Ecto neural progenitor cell (in vitro differentiated cells): ENCODE results near the gene AURKB.

Experiments used
- DNase-seq: peaks from one replicate; pipeline ENCODE4 v3.0.0-alpha.2; 2018; ENCODE audit warnings: low spot score

Gene AURKB

GRCh38 chr17:8161289-8162232 lies 48.8 kb downstream of the AURKB start:
- no peak for DNase-seq

DNA sequence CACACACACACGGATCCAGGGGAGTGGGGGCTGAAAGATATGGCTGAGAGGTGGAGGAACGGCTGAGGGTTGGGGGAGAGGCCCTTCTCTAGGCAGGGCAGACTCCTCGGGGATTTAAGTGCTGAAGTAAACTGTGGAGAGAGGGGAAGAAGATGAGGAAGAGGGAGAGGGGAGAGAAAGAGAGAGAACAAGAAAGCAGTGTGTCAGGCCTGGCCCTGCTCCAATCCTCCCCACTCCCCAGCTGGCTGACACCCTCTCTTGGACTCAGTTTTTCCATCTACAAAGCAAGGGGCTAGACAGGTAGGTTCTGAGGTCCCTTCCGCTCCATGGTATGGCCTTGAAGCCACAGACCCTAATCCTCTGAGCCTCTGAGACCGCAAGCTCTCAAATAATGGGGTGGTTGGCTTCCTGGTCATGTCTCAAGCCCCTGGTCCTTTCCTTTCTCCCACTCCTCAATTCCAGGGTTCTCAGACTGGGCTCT lies 49.6 kb downstream of the AURKB start:
- DNase-seq: no peak

GRCh38 chr17:8160224-8160577 lies 50.2 kb downstream of the AURKB start:
- DNase-seq: no peak

- no peak for DNase-seq
These were observed 50.7 kb downstream of the AURKB start for GRCh38 chr17:8159459-8160223.

DNA sequence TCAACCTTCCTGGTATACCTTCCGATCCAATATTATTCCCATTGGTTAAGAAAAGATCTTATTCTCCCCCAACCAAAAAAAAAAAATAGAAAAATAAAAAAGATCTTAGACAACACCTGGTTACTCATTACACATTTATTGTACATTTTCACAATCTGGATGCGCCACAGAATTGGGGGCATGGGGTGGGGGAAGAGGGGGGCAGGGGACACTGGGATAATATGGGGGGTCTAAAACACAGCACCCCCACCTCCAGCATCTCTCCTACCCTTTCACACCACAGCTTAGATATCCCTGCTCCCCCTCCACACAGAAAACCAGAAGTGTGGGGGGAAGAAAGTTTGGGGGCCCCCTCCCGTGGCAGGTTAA lies 51.4 kb downstream of the AURKB start:
- DNase-seq: no peak

- DNase-seq: peak; percentile 93
These were observed 51.9 kb downstream of the AURKB start for GRCh38 chr17:8158267-8159031.

DNA sequence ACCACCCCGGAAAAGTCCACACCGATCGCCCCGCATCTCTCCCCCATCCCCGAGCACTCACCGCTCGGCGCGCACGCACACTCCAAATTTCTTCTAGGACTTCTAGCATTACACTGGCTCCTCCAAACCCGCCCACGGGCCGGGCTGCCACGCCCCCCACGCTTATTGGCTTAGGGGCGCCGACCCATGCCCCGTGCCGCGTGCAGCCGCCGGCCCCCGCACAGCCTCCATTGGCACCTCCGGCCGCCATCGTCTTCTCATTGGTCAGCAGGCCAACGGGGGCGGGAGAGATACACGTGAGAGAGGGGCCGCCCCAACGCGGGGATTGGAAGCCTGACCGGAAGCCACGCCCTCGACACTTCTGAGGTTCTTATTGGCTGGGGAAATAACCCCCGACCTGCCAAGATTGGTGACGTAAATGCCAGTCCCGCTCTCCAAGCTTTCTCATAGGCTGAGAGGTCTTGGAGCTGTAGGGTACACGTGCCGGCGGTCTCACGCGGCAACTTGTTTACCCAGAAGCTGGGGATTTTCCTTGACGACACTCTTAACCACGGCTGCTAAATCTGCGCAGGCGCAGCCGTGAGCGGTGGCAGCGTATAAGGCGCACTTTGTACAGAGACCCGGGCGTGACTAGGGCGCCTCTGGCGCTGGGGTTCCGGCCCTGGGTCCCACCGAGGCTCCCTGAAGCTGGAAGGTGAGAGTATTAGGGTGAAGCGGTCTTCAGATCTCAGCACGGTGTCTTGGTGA lies 54.0 kb downstream of the AURKB start:
- peak; percentile 100 for DNase-seq

- no peak for DNase-seq
These were observed 54.5 kb downstream of the AURKB start for GRCh38 chr17:8155996-8156245.

DNA sequence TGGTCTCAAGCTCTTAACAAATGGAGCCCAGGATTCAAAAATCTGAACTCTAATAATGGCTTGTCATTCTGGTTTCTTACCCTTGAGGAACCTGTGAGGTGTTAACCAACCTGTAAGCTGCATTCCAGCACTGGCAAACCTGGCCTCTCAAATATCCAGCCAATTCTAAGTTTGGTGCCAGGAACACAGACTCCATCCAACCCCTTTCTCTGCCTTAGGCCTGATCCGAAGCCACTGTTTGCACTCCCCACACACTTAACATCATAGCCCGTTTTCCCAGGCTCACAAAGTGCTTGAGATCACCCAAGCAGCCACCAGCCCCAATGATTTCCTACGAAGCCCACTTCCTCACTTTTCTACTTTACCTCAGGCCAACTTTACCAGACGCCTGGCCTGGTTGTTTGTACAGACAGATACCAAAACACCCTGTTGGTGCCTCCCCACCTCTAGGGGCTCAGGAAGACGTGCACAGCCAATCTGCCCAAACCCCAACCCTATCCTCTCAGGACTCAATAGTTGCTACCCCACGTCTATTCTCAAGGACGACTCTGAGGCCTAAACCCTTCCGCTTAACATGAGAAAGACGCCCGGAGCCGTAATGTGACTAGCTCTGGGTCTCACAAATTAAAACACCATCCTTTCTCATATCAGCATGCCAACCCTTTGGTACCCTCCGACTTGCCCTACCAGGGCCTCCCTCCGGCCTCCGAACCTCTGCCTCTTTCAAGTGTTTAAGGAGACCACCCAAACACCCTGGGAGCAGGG lies 55.0 kb downstream of the AURKB start:
- DNase-seq: no peak
